ENCODE results near the gene C16orf46. TPM values are rescaled to one million over a fixed set of nuclear protein-coding genes. Genes with fewer than 3 reads are reported as not detected.
A peak's percentile ranks its signal among the peaks of the same experiment; 100 is the strongest.

Gene C16orf46
- total RNA-seq, 6 donors from 2014 or later, result 0.76 to 8.4 (median 3.6) TPM; not detected in 1

DNA sequence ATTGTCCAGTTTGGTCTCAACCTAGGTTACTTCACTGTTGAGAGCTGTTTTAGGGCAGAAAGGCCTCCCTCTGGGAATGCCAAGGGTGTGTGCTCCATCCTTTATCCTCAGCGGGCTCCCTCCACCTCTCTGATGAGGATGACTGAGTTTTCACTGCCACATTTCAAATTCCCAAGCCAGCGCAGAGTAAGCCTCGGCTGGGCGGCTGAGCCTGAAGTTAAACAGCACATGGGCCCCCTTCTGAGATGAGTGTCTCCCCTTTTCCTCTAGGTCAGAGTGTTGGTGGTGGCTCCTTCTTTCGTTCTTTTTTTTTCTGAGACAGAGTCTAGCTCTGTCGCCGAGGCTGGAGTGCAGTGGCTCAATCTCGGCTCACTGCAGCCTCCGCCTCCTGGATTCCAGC lies 24.7 kb upstream of the C16orf46 start:
- no peak for DNase-seq
- TF ChIP-seq, protein P1, sequence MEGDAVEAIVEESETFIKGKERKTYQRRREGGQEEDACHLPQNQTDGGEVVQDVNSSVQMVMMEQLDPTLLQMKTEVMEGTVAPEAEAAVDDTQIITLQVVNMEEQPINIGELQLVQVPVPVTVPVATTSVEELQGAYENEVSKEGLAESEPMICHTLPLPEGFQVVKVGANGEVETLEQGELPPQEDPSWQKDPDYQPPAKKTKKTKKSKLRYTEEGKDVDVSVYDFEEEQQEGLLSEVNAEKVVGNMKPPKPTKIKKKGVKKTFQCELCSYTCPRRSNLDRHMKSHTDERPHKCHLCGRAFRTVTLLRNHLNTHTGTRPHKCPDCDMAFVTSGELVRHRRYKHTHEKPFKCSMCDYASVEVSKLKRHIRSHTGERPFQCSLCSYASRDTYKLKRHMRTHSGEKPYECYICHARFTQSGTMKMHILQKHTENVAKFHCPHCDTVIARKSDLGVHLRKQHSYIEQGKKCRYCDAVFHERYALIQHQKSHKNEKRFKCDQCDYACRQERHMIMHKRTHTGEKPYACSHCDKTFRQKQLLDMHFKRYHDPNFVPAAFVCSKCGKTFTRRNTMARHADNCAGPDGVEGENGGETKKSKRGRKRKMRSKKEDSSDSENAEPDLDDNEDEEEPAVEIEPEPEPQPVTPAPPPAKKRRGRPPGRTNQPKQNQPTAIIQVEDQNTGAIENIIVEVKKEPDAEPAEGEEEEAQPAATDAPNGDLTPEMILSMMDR (IDR thresholded peaks at IDR 0.05), result no peak
- no peak for TF ChIP-seq POLR2A (IDR thresholded peaks at IDR 0.05)
- TF ChIP-seq EP300 (IDR thresholded peaks at IDR 0.05), result no peak
- TF ChIP-seq POLR2AphosphoS5 (IDR thresholded peaks at IDR 0.05), result no peak
- H3K27me3 ChIP-seq, result no peaks in the 10 kb centered on the region
- 93 to 94% methylated on average over 9 of the region's 9 CpGs for WGBS, 2 donors
- H3K4me3 ChIP-seq, result no peak overlapping the region
- ATAC-seq (ENCODE audit: low FRiP score in 2 of 2), result no peak
- H3K9me3 ChIP-seq, result no peaks in the 10 kb centered on the region
- no peak overlapping the region for H3K27ac ChIP-seq
- no peaks in the 10 kb centered on the region for H3K4me1 ChIP-seq
- H3K36me3 ChIP-seq, result no peaks in the 10 kb centered on the region

DNA sequence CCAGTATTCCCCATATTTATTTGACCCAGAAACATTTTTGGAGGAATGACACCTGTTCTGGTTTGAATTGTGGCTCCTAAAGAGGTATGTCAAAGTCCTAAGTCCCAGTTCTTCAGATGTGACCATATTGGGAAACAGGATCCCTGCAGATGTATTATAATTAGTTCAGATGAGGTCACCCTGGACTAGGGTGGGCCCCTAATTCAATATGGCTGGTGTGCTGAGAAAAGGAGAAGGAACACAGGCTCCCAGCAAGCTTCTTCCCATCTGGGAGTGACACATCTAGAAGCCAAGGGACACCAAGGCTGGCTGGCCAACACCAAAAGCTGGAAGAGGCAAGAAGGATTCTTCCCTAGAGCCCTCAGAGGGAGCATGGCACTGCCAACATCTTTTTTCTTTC lies 22.9 kb upstream of the C16orf46 start:
- Histone ChIP-seq H3K4me3 (no peak overlapping the region), H3K27me3 (no peaks in the 10 kb centered on the region), H3K27ac (no peak overlapping the region), H3K36me3 (no peaks in the 10 kb centered on the region), H3K9me3 (no peaks in the 10 kb centered on the region), H3K4me1 (peaks cover 0 to 3% (median under 1%) of the 10 kb centered on the region in 4 donors)
- ATAC-seq (ENCODE audit: low FRiP score in 2 of 2) (no peak), DNase-seq (no peak)
- TF ChIP-seq POLR2A (IDR thresholded peaks at IDR 0.05) (no peak), POLR2AphosphoS5 (IDR thresholded peaks at IDR 0.05) (no peak), EP300 (IDR thresholded peaks at IDR 0.05) (no peak)
- TF ChIP-seq, protein P1 (IDR thresholded peaks at IDR 0.05), result no peak

DNA sequence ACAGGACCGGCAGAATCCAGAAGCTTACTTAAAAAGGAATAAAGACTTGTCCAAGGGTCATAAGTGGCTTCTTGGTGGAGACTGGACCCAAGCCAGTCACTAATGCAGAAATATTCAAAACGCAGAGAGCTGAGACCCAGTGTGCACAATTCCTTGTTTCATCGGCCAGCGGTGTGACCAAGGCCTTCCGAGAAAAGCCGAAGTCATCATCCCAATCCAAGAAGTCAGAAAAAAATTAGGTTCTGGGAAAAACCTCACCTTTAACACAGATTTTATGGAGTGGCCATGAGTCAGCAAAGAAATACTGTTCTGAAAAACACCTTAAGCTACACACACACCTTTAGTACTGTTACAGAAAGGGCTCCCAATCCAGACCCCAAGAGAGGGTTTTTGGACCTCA lies 20.2 kb upstream of the C16orf46 start:
- Histone ChIP-seq H3K27ac (peak overlapping the region in 1 of 4 donors; percentile 19), H3K36me3 (no peaks in the 10 kb centered on the region), H3K9me3 (no peaks in the 10 kb centered on the region), H3K4me1 (peaks cover 0 to 7% (median 1%) of the 10 kb centered on the region in 4 donors), H3K27me3 (no peaks in the 10 kb centered on the region), H3K4me3 (no peak overlapping the region)
- no peak for ATAC-seq (ENCODE audit: low FRiP score in 2 of 2)
- TF ChIP-seq POLR2A (IDR thresholded peaks at IDR 0.05), result no peak
- TF ChIP-seq, protein P1 (IDR thresholded peaks at IDR 0.05), result no peak
- no peak for TF ChIP-seq POLR2AphosphoS5 (IDR thresholded peaks at IDR 0.05)
- no peak for TF ChIP-seq EP300 (IDR thresholded peaks at IDR 0.05)
- DNase-seq, result no peak
- 94 to 95% methylated on average over 6 of the region's 6 CpGs for WGBS, 2 donors

DNA sequence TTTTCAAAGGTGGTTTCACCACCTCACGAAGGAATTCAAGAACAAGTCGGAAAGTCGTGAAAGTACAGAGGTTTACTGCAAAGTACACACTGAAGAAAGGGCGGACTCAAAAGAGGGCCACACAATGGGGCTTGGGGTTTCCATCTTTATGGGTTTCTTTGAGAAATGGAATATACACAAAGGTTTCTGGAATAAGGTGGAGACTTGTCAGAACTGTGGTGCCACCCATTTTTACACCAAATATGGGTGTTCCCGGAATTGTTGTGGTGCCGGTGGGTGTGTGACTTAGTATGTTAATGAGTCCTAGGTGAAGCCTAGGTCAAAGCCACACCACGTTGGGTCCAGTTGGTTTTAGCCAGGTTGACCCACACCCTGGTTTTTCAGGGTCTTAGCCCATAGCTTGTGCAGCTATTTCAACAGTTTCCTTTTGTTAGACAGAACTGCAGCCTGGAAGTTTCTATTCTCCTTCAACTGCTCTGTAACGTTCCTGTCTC lies 19.7 kb upstream of the C16orf46 start:
- WGBS, 2 donors, result 54 to 56% methylated on average over 8 of the region's 8 CpGs
- DNase-seq (no peak), ATAC-seq (ENCODE audit: low FRiP score in 2 of 2) (no peak)
- H3K27me3 ChIP-seq, result no peaks in the 10 kb centered on the region
- TF ChIP-seq, protein P1 (IDR thresholded peaks at IDR 0.05), result no peak
- TF ChIP-seq EP300 (IDR thresholded peaks at IDR 0.05) (no peak), POLR2A (IDR thresholded peaks at IDR 0.05) (no peak), POLR2AphosphoS5 (IDR thresholded peaks at IDR 0.05) (no peak)
- H3K4me1 ChIP-seq, result peaks cover 0 to 7% (median 1%) of the 10 kb centered on the region in 4 donors
- H3K4me3 ChIP-seq, result peak overlapping the region in 3 of 4 donors; percentile 77 to 97 (median 91)
- peak overlapping the region in 3 of 4 donors; percentile 19 to 43 (median 26) for H3K27ac ChIP-seq
- no peaks in the 10 kb centered on the region for H3K9me3 ChIP-seq
- H3K36me3 ChIP-seq, result no peaks in the 10 kb centered on the region

Data from upper lobe of left lung (tissue), 6 donors.